Subcutaneous adipose tissue (tissue), 4 donors: ENCODE data around the gene GPR148. TPM values are rescaled to one million over a fixed set of nuclear protein-coding genes. Genes with fewer than 3 reads are reported as not detected.

Experiments used
- total RNA-seq, 4 donors: library from RNA; depleted of rRNA; stranded (reverse); fragments of >200 nt; gene quantifications; one replicate each; pipeline ENCODE4 v1.1.0, GENCODE V29; 2016
- TF ChIP-seq, protein P1 (sequence below): fragments of 450-650 bp; IDR thresholded peaks from one replicate; pipeline ENCODE4 v1.5.1; 2016; ENCODE audit warnings: low read depth, mild to moderate bottlenecking, control low read depth, antibody characterized with exemption, moderate library complexity

GPR148 gene
- total RNA-seq, 4 donors from 2014 or later: not detected

DNA sequence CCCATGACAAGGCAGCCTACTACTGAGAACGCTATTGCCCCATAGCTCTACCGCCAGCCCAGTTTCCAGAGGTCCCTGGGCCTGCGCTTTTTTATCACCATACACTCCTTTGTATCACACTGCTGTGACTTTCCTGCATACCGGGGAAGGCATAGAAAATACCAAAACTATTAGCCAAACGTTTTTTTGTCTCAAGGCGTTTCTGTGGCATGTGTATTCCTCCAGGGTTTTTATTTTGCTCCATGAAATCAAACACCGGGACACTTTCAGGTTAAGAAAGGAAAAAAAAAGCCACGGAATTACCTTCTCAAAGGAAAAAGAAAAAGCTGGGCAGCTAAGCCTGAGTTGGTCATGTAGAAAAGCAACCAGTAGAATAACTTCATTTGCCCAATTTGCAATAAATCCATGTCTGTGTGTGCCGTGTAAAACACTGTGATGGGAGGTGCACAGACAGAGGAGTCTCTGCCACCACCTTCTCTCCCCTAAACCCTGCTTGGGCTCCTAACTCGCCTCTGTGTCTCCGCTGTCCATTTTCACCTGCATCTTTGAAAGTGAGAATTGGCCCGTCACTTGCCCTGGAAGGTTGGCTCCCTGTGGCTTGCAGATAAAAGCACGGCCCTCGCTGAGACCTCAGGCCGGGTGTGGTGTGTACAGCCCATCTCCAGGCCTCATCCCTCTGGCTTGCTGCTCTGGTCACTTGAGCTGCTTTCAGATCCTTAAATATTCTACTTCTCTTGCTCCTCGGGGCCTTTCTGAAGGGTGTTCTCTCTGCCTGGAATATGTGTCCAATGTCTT is 28.2 kb downstream of the GPR148 start:
- TF ChIP-seq, protein P1, sequence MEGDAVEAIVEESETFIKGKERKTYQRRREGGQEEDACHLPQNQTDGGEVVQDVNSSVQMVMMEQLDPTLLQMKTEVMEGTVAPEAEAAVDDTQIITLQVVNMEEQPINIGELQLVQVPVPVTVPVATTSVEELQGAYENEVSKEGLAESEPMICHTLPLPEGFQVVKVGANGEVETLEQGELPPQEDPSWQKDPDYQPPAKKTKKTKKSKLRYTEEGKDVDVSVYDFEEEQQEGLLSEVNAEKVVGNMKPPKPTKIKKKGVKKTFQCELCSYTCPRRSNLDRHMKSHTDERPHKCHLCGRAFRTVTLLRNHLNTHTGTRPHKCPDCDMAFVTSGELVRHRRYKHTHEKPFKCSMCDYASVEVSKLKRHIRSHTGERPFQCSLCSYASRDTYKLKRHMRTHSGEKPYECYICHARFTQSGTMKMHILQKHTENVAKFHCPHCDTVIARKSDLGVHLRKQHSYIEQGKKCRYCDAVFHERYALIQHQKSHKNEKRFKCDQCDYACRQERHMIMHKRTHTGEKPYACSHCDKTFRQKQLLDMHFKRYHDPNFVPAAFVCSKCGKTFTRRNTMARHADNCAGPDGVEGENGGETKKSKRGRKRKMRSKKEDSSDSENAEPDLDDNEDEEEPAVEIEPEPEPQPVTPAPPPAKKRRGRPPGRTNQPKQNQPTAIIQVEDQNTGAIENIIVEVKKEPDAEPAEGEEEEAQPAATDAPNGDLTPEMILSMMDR: no peak

DNA sequence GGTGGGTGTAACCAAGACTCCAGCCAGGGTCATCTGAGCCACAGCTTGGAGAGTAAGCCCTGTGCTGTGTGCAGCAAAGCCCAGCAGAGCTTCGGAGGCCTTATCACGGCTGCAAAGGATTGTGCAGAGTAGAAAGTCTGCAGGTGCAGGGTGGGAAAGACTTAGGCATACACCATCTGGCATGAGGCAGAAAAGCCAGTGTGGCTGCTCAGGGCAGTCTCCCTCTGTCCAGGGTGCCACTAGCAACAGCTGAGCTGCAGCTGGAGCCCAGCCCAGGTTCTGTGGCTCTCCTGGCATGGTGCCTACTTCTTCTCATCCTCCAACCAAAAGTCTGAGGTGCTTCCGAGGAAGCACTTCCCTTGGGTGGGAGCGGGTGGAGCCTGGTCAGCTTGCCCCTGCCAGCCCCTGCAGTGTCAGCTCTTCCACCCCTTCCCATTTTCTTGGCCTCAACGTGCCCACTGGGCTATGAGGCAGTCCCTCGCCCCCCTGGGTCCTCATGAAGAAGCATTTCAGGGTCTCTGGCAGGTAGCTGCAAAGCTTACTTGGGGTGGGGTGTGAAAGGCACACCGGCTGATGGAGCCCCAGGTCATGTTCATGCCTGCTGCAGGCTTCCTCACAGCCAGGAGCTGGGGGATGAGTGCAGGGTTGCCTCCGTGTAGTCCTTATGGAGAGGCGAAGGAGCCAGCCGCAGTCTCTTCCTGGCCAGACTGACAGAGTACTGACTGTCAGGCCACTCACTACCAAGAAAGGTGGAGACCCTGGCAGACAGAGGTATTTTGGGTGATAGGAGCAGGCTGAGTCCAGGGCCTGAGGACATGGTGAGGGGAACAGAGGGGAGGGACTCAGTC is 31.3 kb downstream of the GPR148 start:
- TF ChIP-seq, protein P1: no peak

DNA sequence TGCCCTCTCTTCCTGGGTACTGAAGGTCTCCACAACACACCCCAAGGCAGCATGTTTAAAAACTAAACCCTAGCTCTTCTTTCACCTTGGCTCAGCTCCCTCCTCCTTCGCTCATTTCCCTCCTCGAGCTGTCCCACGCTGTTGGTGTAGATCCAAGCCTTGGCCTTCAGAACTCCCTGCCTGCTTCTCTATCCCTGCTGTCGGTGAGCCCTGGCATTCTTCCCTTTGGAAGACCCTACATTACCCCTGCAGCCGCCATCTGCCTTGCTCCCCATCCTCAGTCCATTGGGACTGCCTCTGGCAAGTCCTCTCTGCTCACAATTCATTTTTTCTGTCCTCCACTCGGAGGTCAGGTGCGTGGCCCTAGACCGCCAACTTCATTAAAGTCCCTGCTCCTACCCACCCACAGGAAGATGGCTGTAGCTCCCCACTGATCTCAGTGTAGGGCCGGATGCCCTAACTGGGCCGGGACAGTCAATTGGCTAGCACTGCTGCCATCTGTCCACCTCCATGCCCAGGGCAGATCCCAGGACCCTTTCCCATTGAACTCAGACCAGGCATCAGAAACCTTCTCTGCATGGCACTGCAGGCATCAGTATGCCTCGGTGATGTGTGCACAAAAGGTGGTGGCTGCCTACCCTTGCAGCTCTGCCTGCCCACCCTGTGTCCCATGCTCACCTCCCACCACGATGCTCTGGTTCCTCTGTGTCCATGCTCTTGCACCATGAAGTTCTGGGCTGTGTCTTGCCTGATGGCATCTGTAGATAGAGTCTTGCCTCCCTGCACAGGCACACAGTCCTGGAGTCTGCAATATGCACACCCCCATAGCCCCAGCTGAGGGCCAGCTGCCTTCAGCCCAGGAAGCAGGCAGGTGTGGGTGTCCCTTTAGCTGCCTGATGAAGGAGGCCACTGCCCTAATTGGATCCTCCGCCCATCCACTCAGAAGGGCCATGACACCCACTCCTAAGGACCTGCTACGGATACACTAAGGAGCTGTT is 32.2 kb downstream of the GPR148 start:
- TF ChIP-seq, protein P1: no peak

DNA sequence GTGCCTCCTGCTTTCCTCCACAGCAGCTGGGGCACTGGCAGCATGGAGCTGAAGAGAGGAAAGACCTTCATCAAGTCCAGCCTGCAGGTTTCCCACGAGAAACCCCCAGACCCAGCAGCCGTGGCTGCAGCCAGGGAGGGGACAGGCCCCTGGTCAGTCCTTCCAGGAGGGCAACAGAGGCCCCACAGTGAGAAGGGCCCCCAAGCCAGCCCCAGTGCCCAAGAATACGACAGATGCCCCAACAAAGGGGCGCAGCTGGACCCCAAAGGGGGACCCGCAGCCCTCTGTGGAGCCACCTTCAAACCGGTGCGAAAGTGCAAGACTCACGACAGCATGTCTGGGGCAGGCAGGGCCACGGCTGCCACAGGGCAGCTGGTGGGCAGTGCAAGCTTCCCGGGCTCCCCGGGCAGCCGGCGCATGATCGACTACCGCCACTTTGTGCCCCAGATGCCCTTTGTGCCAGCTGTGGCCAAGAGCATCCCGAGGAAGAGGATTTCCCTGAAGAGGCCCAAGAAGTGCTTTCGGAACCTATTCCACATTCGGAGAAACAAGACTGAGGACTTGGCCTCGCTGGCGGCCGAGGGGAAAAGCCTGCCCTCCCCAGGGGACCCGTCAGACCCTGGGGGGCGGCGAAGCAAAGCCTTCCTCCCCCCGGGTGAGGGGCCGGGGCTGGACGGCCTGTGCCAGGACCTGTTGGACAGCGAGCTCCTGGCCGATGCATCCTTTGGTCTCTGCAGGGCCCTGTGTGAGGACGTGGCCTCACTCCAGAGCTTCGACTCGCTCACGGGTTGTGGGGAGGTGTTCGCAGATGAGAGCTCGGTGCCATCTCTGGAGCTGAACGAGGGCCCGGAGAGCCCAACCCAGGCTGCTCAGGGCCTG is 33.4 kb downstream of the GPR148 start:
- TF ChIP-seq, protein P1: no peak

DNA sequence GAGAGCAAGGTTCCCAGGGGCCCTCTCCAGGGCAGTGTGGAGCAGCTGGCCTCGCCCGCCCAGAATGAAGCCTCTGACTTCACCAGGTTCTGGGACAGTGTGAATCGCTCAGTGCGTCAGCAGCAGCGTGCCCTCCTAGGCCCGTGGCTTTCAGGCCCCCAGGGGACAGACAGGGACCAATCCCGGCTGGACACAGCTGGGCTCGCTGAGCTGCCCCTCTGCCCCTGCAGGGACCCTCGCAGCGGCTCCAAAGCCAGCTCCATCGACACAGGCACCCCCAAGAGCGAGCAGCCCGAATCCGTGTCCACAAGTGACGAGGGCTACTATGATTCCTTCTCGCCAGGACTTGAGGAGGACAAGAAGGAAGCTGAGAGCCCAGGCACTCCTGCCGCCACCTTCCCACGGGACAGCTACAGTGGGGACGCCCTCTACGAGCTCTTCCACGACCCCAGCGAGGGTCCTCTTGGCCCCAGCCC is 34.1 kb downstream of the GPR148 start:
- TF ChIP-seq, protein P1: no peak

DNA sequence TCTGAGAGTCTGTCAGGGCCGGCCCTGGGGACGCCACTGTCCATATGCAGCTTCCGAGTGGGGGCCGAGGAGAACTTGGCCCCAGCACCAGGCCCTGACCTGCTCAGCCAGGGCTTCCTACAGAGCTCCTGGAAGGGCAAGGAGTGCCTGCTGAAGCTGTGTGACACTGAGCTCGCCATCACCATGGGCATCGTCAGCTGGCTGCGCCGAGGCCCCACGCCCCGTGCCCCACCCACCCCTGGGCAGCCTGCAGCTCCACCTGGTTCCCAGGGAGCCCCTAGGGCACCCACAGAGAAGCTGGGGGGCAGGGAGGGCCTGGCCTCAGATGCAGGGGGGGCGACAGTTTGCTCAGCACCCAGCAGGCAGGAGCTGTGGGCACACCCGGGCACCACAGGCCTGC is 34.5 kb downstream of the GPR148 start:
- TF ChIP-seq, protein P1: no peak
